ENCODE results near the gene SAMD1. TPM values are rescaled to one million over a fixed set of nuclear protein-coding genes. Genes with fewer than 3 reads are reported as not detected.

The SAMD1 gene
- total and polyA plus RNA-seq, 2 of the 13 experiments (the other 11 are each of a cell fraction or from before 2014, with no cell fraction given): 17.5 to 45.0 TPM

- TF ChIP-seq AFF4 (CRISPR knock-in tag; IDR thresholded peaks at IDR 0.05): no peak
- no peak for TF ChIP-seq ZMAT3 (CRISPR knock-in tag; conservative IDR thresholded peaks at IDR 0.05)
- TF ChIP-seq POGK (CRISPR knock-in tag; conservative IDR thresholded peaks at IDR 0.05): no peak
- no peak for TF ChIP-seq ZNF572 (CRISPR knock-in tag; IDR thresholded peaks at IDR 0.05)
- TF ChIP-seq ZNF414 (CRISPR knock-in tag; IDR thresholded peaks at IDR 0.05): no peak
- TF ChIP-seq AGO2 (optimal IDR thresholded peaks at IDR 0.05; ENCODE audit: low read depth, low read length): no peak
Observed at GRCh38 chr19:14120497-14120780, 29.9 kb upstream of the SAMD1 start (continued).
